Pons (tissue), 1 donor: Measurements from ENCODE around the gene GALC.
"Not testable (repeated sequence)": the region's sequence is repeated elsewhere in the genome, so short reads cannot be mapped to it uniquely, and the experiment has no call there.

ENCODE experiments used
- DNase-seq: peaks from one replicate; pipeline ENCODE4 v3.0.0-alpha.2; 2016; ENCODE audit warnings: low spot score

Gene GALC

GRCh38 chr14:87992718-87993628, at the start of gene GALC:
GALC (minus strand) TSS chr14:87993182; CDS start chr14:87993164, 18 bp downstream.
- DNase-seq = peak; percentile 90

GRCh38 chr14:88040146-88040545, 47.2 kb upstream of the GALC start:
- no peak for DNase-seq

GRCh38 chr14:88039197-88039596, 46.2 kb upstream of the GALC start:
- no peak for DNase-seq

- DNase-seq = no peak
Observed at GRCh38 chr14:88037325-88037724, 44.3 kb upstream of the GALC start.

- DNase-seq = no peak
Observed at GRCh38 chr14:88036422-88036821, 43.4 kb upstream of the GALC start.

- DNase-seq = no peak
Observed at GRCh38 chr14:88034076-88034475, 41.1 kb upstream of the GALC start.

- DNase-seq = no peak
Observed at GRCh38 chr14:88032373-88032772, 39.4 kb upstream of the GALC start.

- DNase-seq = no peak
Observed at GRCh38 chr14:88030892-88031291, 37.9 kb upstream of the GALC start.

- peak; percentile 34 for DNase-seq
Observed at GRCh38 chr14:88030079-88030478, 37.1 kb upstream of the GALC start.

- DNase-seq = no peak
Observed at GRCh38 chr14:88029500-88029899, 36.5 kb upstream of the GALC start.

- no peak for DNase-seq
Observed at GRCh38 chr14:88026890-88027289, 33.9 kb upstream of the GALC start.

GRCh38 chr14:88025313-88025712, 32.3 kb upstream of the GALC start:
- DNase-seq = no peak

GRCh38 chr14:88024252-88025086, 31.5 kb upstream of the GALC start:
- not testable (repeated sequence) for DNase-seq

GRCh38 chr14:88023658-88024187, 30.7 kb upstream of the GALC start:
- DNase-seq = no peak

- no peak for DNase-seq
Observed at GRCh38 chr14:88017535-88017934, 24.6 kb upstream of the GALC start.

GRCh38 chr14:88016768-88017167, 23.8 kb upstream of the GALC start:
- DNase-seq = no peak

GRCh38 chr14:88013750-88014349, 20.9 kb upstream of the GALC start:
- peak; percentile 82 for DNase-seq

GRCh38 chr14:88012495-88012894, 19.5 kb upstream of the GALC start:
- DNase-seq = no peak

GRCh38 chr14:88010331-88010730, 17.3 kb upstream of the GALC start:
- no peak for DNase-seq

- no peak for DNase-seq
Observed at GRCh38 chr14:88009486-88009885, 16.5 kb upstream of the GALC start.

GRCh38 chr14:88008039-88008742, 15.2 kb upstream of the GALC start:
- DNase-seq = no peak

- DNase-seq = no peak
Observed at GRCh38 chr14:88007608-88008007, 14.6 kb upstream of the GALC start.
